ENCODE measurements around the gene DIS3.

The DIS3 gene, protein sequence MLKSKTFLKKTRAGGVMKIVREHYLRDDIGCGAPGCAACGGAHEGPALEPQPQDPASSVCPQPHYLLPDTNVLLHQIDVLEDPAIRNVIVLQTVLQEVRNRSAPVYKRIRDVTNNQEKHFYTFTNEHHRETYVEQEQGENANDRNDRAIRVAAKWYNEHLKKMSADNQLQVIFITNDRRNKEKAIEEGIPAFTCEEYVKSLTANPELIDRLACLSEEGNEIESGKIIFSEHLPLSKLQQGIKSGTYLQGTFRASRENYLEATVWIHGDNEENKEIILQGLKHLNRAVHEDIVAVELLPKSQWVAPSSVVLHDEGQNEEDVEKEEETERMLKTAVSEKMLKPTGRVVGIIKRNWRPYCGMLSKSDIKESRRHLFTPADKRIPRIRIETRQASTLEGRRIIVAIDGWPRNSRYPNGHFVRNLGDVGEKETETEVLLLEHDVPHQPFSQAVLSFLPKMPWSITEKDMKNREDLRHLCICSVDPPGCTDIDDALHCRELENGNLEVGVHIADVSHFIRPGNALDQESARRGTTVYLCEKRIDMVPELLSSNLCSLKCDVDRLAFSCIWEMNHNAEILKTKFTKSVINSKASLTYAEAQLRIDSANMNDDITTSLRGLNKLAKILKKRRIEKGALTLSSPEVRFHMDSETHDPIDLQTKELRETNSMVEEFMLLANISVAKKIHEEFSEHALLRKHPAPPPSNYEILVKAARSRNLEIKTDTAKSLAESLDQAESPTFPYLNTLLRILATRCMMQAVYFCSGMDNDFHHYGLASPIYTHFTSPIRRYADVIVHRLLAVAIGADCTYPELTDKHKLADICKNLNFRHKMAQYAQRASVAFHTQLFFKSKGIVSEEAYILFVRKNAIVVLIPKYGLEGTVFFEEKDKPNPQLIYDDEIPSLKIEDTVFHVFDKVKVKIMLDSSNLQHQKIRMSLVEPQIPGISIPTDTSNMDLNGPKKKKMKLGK

DNA sequence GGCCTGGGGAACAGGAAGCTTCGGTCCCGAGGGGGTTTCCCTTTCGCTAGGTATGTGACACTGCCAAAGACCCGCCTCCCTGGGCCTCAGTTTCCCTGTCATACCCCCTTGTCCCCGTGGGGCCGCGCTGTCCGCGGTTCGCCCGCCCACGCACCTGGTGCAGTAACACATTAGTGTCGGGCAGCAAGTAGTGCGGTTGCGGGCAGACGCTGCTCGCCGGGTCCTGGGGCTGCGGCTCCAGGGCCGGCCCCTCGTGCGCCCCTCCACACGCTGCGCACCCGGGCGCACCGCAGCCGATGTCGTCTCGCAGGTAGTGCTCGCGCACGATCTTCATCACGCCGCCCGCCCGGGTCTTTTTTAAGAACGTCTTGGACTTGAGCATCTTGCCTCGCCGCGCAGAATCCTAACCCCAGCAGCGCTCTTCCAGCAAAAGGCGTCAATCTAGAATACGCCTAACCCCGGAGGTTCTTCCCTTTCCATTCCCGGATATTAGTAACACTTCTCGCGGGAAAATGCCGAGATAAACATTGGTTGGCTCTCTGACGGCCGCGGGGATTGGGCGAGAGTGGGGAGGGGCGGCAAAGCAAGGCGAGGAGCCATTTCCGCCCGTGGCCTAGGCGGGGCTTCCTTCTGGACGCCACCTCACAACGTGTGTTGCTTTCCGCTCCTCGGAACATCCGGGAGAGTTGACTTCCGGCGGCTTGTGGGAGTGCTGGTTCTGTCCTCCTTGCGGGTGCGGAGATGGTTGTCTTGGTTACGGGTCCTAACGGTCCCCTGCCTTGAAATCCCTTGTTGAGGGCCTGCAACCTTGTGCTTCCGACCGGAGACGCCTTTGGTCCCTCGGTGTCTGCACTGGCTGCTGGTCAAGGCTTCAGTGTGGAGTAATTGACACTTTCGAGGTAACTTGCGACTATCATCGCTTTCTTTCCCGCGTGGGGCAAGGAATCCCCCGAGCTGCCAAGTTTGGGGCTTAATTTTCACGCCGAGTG is at the start of gene DIS3, which contains the start of gene PIBF1:
Gene DIS3, minus strand, starts transcription at position 450 of the 989 bp plus-strand sequence. Its CDS starts 68 bp downstream, at position 382.
Gene PIBF1, plus strand, starts transcription at position 683 of the 989 bp plus-strand sequence. CDS start 1,337 bp downstream, outside the sequence.
- DNase-seq (ENCODE audit: low read depth), result peak; percentile 99
- TF ChIP-seq, protein P1, sequence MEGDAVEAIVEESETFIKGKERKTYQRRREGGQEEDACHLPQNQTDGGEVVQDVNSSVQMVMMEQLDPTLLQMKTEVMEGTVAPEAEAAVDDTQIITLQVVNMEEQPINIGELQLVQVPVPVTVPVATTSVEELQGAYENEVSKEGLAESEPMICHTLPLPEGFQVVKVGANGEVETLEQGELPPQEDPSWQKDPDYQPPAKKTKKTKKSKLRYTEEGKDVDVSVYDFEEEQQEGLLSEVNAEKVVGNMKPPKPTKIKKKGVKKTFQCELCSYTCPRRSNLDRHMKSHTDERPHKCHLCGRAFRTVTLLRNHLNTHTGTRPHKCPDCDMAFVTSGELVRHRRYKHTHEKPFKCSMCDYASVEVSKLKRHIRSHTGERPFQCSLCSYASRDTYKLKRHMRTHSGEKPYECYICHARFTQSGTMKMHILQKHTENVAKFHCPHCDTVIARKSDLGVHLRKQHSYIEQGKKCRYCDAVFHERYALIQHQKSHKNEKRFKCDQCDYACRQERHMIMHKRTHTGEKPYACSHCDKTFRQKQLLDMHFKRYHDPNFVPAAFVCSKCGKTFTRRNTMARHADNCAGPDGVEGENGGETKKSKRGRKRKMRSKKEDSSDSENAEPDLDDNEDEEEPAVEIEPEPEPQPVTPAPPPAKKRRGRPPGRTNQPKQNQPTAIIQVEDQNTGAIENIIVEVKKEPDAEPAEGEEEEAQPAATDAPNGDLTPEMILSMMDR (conservative IDR thresholded peaks at IDR 0.05; ENCODE audit: low read depth, low read length), result no peak
- H3K4me3 ChIP-seq (ENCODE audit: low read depth, low read length), result peak within 1 kb of the TSS; percentile 90

DNA sequence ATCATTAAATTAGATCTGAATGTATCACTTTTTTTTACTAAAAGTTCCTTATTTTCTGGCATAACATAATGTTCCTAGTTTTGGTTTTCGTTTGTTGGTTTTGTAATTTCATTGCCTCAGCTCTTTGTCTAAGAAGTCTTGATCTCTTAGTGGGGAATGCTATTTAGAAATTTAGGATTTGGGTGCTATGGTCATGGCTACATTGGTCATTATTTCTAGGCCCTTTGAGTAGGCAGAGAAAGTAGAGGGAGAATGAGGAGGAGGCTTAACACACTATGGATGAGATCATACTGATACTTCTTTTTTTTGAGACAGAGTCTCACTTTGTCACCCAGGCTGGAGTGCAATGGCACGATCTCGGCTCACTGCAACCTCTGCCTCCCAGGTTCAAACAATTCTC is 42.0 kb upstream of the DIS3 start:
- TF ChIP-seq, protein P1 (conservative IDR thresholded peaks at IDR 0.05; ENCODE audit: low read depth, low read length), result no peak
- H3K4me3 ChIP-seq (ENCODE audit: low read depth, low read length), result no peak overlapping the region
- no peak for DNase-seq (ENCODE audit: low read depth)

DNA sequence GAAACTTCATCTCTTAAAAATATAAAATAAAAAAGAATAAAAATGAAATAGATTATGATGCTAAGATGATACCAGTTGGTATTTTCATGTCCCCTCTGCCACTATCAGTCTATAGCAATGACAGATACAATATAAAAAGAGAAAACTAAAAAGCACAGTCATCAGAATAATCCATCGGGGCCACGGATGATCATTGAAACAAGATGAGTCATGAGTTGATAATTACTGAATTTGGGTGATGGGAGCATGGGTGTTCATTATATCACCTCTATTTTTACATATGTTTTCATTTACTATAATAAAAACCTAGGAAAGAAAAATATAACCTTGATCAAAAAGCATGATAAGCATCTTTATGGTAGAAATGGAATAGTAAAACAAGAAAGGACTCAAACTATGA is 41.4 kb upstream of the DIS3 start:
- TF ChIP-seq, protein P1 (conservative IDR thresholded peaks at IDR 0.05; ENCODE audit: low read depth, low read length), result no peak
- DNase-seq (ENCODE audit: low read depth), result no peak
- H3K4me3 ChIP-seq (ENCODE audit: low read depth, low read length), result no peak overlapping the region

DNA sequence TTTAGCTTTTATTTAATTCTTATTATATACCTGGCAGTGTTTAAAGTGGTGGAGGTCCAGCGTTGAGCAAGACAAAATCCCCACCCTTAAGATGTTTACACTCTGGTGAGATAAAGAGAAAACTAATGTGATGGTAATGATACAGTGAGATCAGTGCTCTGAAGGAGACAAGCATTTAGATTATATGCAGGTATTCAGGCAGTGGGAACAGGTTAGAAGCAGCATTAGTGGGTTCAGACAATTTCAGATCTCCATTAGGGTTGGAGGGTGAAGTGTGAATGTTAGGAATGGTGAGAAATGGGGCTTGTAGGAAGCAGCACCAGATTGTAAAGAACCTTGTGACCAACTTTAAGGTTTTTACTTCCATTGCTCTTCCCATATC is 39.2 kb upstream of the DIS3 start:
- TF ChIP-seq, protein P1 (conservative IDR thresholded peaks at IDR 0.05; ENCODE audit: low read depth, low read length), result no peak

DNA sequence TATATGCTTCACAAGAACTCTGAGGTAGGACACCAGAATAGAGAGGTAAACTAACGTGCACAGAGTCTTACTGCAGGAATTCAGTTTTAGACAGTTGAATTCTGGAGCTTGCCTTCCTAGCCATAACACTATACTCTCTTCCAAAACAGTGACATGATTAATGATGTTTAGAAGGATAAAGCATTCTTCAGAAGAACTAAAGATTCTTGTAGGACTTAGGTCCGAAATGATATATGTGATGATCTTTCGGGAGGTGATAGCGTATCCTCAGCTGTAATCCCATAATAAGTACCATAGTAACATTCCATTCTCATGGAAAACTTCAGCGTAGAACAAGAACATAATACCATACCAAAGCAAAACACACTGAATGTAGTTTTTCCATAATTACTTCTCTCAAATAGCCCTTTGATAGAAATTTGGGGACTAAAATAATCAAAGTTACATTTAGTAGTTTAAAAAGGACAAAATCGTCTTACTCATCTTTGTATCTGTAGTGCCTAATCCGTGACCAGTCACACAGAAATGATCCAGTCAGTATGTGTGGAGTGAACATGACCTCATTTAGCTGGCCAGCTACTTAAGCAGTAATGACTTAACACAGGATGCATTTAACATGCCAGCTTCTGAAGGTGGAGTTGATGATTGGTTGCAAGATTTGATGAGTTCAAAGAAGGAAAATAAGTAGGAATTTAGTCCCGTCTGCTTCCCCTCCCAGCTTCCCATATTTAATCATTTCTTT is 38.6 kb upstream of the DIS3 start:
- no peak overlapping the region for H3K4me3 ChIP-seq (ENCODE audit: low read depth, low read length)
- peak; percentile 30 for DNase-seq (ENCODE audit: low read depth)
- TF ChIP-seq, protein P1 (conservative IDR thresholded peaks at IDR 0.05; ENCODE audit: low read depth, low read length), result no peak

More for the DNA sequence above, 39.2 kb upstream of the DIS3 start:
- H3K4me3 ChIP-seq (ENCODE audit: low read depth, low read length), result no peak overlapping the region
- DNase-seq (ENCODE audit: low read depth), result no peak

Measured in choroid plexus epithelial cell (primary cell).